GM23338 (cell line): ENCODE data around the gene GRIP2. TPM values are rescaled to one million over a fixed set of nuclear protein-coding genes. Genes with fewer than 3 reads are reported as not detected.

Experiments used
- ATAC-seq: fragments of 200-7000 bp; cut with Tn5 transposase; 3 replicates; pipeline ENCODE4 v1.9.1; 2020
- DNase-seq: peaks from one replicate; pipeline ENCODE4 v3.0.0-alpha.2; 2015; ENCODE audit warnings: low spot score
- H2AFZ ChIP-seq: fragments of 200-600 bp; sonication (generic); 2 replicates; pipeline ENCODE4 v1.8.0; 2016; ENCODE audit warnings: antibody characterized with exemption, mild to moderate bottlenecking, moderate library complexity
- H3F3A ChIP-seq: fragments of 200-600 bp; sonication (generic); replicated peaks from 2 replicates; pipeline ENCODE4 v1.8.0; 2017; ENCODE audit warnings: antibody characterized with exemption, mixed run types, low read depth
- H3K27ac ChIP-seq: fragments of 200-600 bp; sonication (generic); 2 replicates; pipeline ENCODE4 v1.6.1; 2016; ENCODE audit warnings: low read depth
- H3K27me3 ChIP-seq: fragments of 200-600 bp; sonication (generic); 2 replicates; pipeline ENCODE4 v1.8.0; 2016; ENCODE audit warnings: mild to moderate bottlenecking, mixed run types, moderate library complexity; ENCODE audit not compliant: insufficient read depth
- H3K36me3 ChIP-seq: fragments of 200-600 bp; sonication (generic); 2 replicates; pipeline ENCODE4 v1.8.0; 2016; ENCODE audit warnings: mild to moderate bottlenecking; ENCODE audit not compliant: insufficient read depth
- H3K4me1 ChIP-seq: fragments of 200-600 bp; sonication (generic); 2 replicates; pipeline ENCODE4 v1.8.0; 2016; ENCODE audit warnings: mild to moderate bottlenecking, moderate library complexity; ENCODE audit not compliant: insufficient read depth
- H3K4me2 ChIP-seq: fragments of 200-600 bp; sonication (generic); 2 replicates; pipeline ENCODE4 v1.7.1; 2017; ENCODE audit warnings: mixed run types
- H3K4me3 ChIP-seq: fragments of 200-600 bp; sonication (generic); 2 replicates; pipeline ENCODE4 v1.6.1; 2016; ENCODE audit warnings: mixed run types
- H3K79me2 ChIP-seq: fragments of 200-600 bp; sonication (generic); replicated peaks from 2 replicates; pipeline ENCODE4 v1.8.0; 2017; ENCODE audit warnings: mild to moderate bottlenecking; ENCODE audit not compliant: insufficient read depth
- H3K9me2 ChIP-seq: fragments of 200-600 bp; sonication (generic); 2 replicates; pipeline ENCODE4 v1.8.0; 2017; ENCODE audit not compliant: insufficient read depth
- H4K20me1 ChIP-seq: fragments of 200-600 bp; sonication (generic); replicated peaks from 2 replicates; pipeline ENCODE4 v1.8.0; 2017; ENCODE audit warnings: mild to moderate bottlenecking; ENCODE audit not compliant: insufficient read depth
- H3K27ac Mint-ChIP-seq: 2 replicates; pipeline ENCODE4 v1.8.0; 2020; ENCODE audit warnings: inconsistent platforms, mild to moderate bottlenecking, moderate library complexity, mixed read lengths
- H3K27me3 Mint-ChIP-seq: 3 replicates; pipeline ENCODE4 v1.8.0; 2022; ENCODE audit warnings: low read depth, mild to moderate bottlenecking, moderate library complexity, mixed read lengths, inconsistent platforms; ENCODE audit not compliant: insufficient read depth, poor library complexity
- H3K36me3 Mint-ChIP-seq: 3 replicates; pipeline ENCODE4 v1.8.0; 2021; ENCODE audit warnings: low read depth, mild to moderate bottlenecking, inconsistent platforms, moderate library complexity, mixed read lengths
- H3K4me1 Mint-ChIP-seq: 3 replicates; pipeline ENCODE4 v1.8.0; 2020; ENCODE audit warnings: mild to moderate bottlenecking, inconsistent platforms, mixed read lengths
- H3K4me3 Mint-ChIP-seq: 3 replicates; pipeline ENCODE4 v1.8.0; 2021; ENCODE audit warnings: moderate library complexity, mild to moderate bottlenecking, inconsistent platforms, mixed read lengths
- H3K9me3 Mint-ChIP-seq: 3 replicates; pipeline ENCODE4 v1.8.0; 2020; ENCODE audit warnings: moderate library complexity, mild to moderate bottlenecking, inconsistent platforms, mixed read lengths
- EZH2 ChIP-seq: fragments of 200-600 bp; sonication (generic); IDR thresholded peaks from one replicate; pipeline ENCODE4 v1.8.0; 2017; ENCODE audit warnings: antibody characterized with exemption, mild to moderate bottlenecking, low read depth; ENCODE audit not compliant: unreplicated experiment
- EZH2phosphoT487 ChIP-seq: fragments of 200-600 bp; sonication (generic); IDR thresholded peaks from one replicate; pipeline ENCODE4 v1.8.1; 2018; ENCODE audit warnings: antibody characterized with exemption; ENCODE audit not compliant: unreplicated experiment
- JUNB ChIP-seq: IDR thresholded peaks from one replicate; pipeline ENCODE4 v1.6.1; 2016; ENCODE audit warnings: antibody characterized with exemption; ENCODE audit not compliant: unreplicated experiment
- NANOG ChIP-seq: IDR thresholded peaks from 2 replicates; pipeline ENCODE4 v1.6.1; 2016; ENCODE audit warnings: antibody characterized with exemption, borderline replicate concordance
- POLR2AphosphoS5 ChIP-seq: IDR thresholded peaks from 2 replicates; pipeline ENCODE4 v1.6.1; 2016; ENCODE audit warnings: antibody characterized with exemption, low read depth
- ZNF331 ChIP-seq: fragments of 250-450 bp; sonication (Bioruptor Pico); IDR thresholded peaks from 2 replicates; pipeline ENCODE4 v1.5.0; 2020; ENCODE audit warnings: low read depth, mild to moderate bottlenecking, moderate library complexity
- polyA plus RNA-seq: library from polyadenylated mRNA; unstranded; fragments of >200 nt; fragmentation: Nextera tagmentation; extraction: Ambion mirVana; gene quantifications from 2 replicates; pipeline ENCODE4 v1.2.1, GENCODE V29; 2016
- total RNA-seq: library from RNA; depleted of rRNA; stranded (reverse); fragments of >200 nt; shearing (Covaris generic); gene quantifications from 2 replicates; pipeline ENCODE4 v1.2.3, GENCODE V29; 2014
- TF ChIP-seq, protein P1 (sequence below): fragments of 250-450 bp; sonication (Bioruptor Pico); IDR thresholded peaks from 2 replicates; pipeline ENCODE4 v1.5.0; 2020; ENCODE audit warnings: mild to moderate bottlenecking, moderate library complexity
- TF ChIP-seq, protein P2 (sequence below): IDR thresholded peaks from 2 replicates; pipeline ENCODE4 v1.6.1; 2016; ENCODE audit warnings: antibody characterized with exemption

Gene GRIP2
- total and polyA plus RNA-seq, 2 experiments from 2014 or later, result 3.6 to 5.8 TPM

DNA sequence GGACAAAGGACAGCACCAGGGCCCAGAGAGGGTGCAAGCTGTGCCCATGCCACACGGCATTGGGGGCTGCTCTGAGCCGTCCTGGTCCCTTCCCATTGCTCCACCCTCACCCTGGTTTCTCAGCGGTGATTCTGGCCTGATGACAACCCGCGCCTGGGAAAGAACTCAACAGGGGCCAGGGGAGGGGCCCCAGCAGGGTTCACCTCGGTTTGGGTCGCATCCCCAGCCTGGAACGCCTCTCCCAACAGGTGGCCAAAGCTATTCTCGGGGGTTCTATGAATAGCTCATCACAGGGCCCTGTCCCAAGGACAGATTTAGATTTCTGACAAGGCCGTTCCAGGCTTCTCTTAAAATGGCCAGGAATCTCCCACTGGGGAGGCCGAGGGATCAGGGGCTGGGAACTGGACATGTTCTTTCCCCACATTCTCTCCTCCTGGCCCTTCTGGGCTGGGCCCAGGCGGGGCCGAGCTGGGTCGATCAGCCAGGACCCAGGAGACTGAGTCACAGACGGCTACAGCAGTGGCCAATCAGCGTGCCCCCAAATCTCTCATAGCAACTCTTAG, 17.9 kb downstream of the GRIP2 start (continued):
- TF ChIP-seq, protein P1, sequence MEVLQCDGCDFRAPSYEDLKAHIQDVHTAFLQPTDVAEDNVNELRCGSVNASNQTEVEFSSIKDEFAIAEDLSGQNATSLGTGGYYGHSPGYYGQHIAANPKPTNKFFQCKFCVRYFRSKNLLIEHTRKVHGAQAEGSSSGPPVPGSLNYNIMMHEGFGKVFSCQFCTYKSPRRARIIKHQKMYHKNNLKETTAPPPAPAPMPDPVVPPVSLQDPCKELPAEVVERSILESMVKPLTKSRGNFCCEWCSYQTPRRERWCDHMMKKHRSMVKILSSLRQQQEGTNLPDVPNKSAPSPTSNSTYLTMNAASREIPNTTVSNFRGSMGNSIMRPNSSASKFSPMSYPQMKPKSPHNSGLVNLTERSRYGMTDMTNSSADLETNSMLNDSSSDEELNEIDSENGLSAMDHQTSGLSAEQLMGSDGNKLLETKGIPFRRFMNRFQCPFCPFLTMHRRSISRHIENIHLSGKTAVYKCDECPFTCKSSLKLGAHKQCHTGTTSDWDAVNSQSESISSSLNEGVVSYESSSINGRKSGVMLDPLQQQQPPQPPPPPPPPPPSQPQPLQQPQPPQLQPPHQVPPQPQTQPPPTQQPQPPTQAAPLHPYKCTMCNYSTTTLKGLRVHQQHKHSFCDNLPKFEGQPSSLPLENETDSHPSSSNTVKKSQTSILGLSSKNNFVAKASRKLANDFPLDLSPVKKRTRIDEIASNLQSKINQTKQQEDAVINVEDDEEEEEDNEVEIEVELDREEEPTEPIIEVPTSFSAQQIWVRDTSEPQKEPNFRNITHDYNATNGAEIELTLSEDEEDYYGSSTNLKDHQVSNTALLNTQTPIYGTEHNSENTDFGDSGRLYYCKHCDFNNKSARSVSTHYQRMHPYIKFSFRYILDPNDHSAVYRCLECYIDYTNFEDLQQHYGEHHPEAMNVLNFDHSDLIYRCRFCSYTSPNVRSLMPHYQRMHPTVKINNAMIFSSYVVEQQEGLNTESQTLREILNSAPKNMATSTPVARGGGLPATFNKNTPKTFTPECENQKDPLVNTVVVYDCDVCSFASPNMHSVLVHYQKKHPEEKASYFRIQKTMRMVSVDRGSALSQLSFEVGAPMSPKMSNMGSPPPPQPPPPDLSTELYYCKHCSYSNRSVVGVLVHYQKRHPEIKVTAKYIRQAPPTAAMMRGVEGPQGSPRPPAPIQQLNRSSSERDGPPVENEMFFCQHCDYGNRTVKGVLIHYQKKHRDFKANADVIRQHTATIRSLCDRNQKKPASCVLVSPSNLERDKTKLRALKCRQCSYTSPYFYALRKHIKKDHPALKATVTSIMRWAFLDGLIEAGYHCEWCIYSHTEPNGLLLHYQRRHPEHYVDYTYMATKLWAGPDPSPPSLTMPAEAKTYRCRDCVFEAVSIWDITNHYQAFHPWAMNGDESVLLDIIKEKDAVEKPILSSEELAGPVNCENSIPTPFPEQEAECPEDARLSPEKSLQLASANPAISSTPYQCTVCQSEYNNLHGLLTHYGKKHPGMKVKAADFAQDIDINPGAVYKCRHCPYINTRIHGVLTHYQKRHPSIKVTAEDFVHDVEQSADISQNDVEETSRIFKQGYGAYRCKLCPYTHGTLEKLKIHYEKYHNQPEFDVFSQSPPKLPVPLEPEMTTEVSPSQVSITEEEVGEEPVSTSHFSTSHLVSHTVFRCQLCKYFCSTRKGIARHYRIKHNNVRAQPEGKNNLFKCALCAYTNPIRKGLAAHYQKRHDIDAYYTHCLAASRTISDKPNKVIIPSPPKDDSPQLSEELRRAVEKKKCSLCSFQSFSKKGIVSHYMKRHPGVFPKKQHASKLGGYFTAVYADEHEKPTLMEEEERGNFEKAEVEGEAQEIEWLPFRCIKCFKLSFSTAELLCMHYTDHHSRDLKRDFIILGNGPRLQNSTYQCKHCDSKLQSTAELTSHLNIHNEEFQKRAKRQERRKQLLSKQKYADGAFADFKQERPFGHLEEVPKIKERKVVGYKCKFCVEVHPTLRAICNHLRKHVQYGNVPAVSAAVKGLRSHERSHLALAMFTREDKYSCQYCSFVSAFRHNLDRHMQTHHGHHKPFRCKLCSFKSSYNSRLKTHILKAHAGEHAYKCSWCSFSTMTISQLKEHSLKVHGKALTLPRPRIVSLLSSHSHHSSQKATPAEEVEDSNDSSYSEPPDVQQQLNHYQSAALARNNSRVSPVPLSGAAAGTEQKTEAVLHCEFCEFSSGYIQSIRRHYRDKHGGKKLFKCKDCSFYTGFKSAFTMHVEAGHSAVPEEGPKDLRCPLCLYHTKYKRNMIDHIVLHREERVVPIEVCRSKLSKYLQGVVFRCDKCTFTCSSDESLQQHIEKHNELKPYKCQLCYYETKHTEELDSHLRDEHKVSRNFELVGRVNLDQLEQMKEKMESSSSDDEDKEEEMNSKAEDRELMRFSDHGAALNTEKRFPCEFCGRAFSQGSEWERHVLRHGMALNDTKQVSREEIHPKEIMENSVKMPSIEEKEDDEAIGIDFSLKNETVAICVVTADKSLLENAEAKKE (CRISPR knock-in tag), result no peak
- no peak for TF ChIP-seq EZH2
- TF ChIP-seq NANOG, result no peak
- TF ChIP-seq, protein P2, sequence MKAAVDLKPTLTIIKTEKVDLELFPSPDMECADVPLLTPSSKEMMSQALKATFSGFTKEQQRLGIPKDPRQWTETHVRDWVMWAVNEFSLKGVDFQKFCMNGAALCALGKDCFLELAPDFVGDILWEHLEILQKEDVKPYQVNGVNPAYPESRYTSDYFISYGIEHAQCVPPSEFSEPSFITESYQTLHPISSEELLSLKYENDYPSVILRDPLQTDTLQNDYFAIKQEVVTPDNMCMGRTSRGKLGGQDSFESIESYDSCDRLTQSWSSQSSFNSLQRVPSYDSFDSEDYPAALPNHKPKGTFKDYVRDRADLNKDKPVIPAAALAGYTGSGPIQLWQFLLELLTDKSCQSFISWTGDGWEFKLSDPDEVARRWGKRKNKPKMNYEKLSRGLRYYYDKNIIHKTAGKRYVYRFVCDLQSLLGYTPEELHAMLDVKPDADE, result no peak

DNA sequence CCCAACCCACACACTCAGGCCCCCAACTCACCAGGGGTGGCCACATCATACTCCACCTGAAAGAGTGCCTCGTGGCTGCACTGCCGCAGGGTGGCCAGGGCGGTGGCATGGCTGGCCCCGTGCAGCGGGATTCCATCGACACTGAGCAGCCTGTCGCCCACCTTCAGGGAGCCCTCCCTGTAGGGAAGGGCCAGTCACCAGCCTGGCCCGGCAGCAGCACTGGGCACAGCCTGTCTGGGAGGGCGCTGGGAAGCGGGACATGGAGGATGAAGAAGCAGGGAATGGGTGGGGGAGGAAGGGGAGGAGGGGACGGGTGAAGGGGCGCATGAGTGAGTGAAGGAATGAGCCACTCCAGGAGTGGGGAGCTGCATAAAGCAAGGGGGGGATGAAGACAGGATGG, 18.5 kb downstream of the GRIP2 start:
- peaks cover 13% of the 10 kb centered on the region for H3K27me3 Mint-ChIP-seq
- no peak overlapping the region for H3K4me3 ChIP-seq
- H3K27ac ChIP-seq, result no peak overlapping the region
- H3K36me3 ChIP-seq, result no peaks in the 10 kb centered on the region
- no peak overlapping the region for H3K27ac Mint-ChIP-seq
- no peaks in the 10 kb centered on the region for H3K9me2 ChIP-seq
- no peak overlapping the region for H3K4me3 Mint-ChIP-seq
- no peak overlapping the region for H2AFZ ChIP-seq
- H3K9me3 Mint-ChIP-seq, result no peaks in the 10 kb centered on the region
- no peaks in the 10 kb centered on the region for H4K20me1 ChIP-seq
- ATAC-seq (no peak), DNase-seq (no peak)
- no peak overlapping the region for H3K4me2 ChIP-seq
- H3K27me3 ChIP-seq, result no peaks in the 10 kb centered on the region
- H3K4me1 Mint-ChIP-seq, result peaks cover 14% of the 10 kb centered on the region
- H3K79me2 ChIP-seq, result no peaks in the 10 kb centered on the region
- H3K4me1 ChIP-seq, result peaks cover 8% of the 10 kb centered on the region
- H3K36me3 Mint-ChIP-seq, result no peaks in the 10 kb centered on the region
- no peaks in the 10 kb centered on the region for H3F3A ChIP-seq
- TF ChIP-seq POLR2AphosphoS5 (no peak), ZNF331 (CRISPR knock-in tag) (no peak), EZH2phosphoT487 (no peak), EZH2 (no peak), JUNB (no peak)
- TF ChIP-seq, protein P1 (CRISPR knock-in tag), result no peak
